Spleen (tissue), 7 donors: ENCODE measurements around the gene PLAU.

ENCODE experiments used
- CTCF ChIP-seq, 11 experiments: fragments of 200-600 bp in 7 of 11; fragments of 450-650 bp in 4 of 11; sonication (generic) in 4 of 11; IDR thresholded peaks in 8 of 11; conservative IDR thresholded peaks in 3 of 11; 1 replicate in 7 of 11; 2 replicates in 4 of 11; pipeline versions ENCODE4 v1.4.0 to v1.8.0; 2016 to 2021; ENCODE audit warnings: antibody characterized with exemption in 11 of 11, inconsistent platforms in 4 of 11, mild to moderate bottlenecking in 1 of 11
- POLR2A ChIP-seq, 3 donors: fragments of 450-650 bp; IDR thresholded peaks; one replicate each; pipeline ENCODE4 v1.5.1; 2017; ENCODE audit warnings: antibody characterized with exemption in 3 of 3, mild to moderate bottlenecking in 1 of 3
- donor health status: DM: no; HTN: no; CAD: no; lungs with moderate emphysema.
- donor health status: DM: no; HTN: no; CAD: no.
- donor health status: DM: no; HTN: no; CAD: no.

GRCh38 chr10:73959484-73960243 is 48.7 kb downstream of the PLAU start:
- TF ChIP-seq POLR2A (IDR thresholded peaks at IDR 0.05), result no peak
- TF ChIP-seq CTCF (IDR thresholded peaks at IDR 0.05 in 8 of 11, conservative IDR thresholded peaks at IDR 0.05 in 3 of 11), result no peak
